ENCODE data around the gene PRSS22.

Gene PRSS22

GRCh38 chr16:2848933-2849725 lies 8.8 kb downstream of the PRSS22 start:
- DNase-seq: no peak

DNA sequence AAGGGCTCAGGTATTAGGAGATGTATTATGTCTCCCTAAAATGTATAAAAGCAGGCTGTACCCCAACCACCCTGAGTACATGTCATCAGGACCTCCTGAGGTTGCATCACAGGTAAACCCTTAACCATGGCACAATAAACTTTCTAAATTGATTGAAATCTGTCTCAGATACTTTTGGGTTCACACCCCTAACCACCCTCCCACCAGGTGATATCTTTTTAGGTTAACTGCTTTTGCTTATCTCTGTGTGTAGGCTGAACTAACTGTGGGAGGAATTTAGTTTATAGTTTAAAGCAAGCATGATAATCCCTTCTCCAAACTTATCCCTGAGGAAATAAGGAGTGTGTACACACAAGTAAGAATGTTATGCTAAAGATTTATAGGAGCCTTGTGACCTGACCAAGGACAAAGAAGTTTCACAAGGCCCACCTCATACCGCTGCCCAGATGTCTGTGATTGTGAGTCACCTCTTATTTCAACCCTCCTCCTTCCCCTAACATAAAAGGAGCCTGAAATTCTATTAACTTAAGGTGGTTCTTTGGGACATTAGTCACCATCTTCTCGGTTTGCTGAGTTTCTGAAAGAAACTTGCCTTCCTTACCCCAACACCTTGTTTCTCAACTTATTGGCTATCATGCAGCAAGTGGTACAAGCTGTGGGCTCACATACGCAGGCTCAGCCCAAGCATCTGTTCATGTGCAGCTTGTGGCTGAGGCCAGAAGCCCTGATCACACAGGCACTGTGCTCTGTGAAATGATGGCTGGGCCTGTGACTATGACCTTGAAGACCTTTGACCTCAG lies 11.3 kb downstream of the PRSS22 start:
- no peak for DNase-seq

DNA sequence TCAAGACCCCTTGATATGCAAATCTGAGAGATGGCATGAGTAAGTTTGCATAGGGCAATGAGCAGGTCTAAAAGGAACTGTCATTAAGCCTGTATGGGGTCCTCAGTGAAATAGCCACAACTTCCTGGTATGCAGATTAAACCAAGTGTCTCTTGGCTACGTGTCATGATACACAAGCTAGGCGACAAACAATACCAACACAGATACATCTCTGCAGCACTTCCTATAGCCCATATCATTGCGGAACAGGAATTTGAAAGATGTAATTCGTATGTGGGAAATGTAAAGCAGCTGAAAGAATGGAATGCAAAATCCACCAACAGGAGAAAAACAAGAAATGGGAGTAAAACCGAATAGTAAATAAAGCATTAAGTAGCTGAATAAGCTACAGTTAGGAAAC lies 12.9 kb downstream of the PRSS22 start:
- DNase-seq: no peak

DNA sequence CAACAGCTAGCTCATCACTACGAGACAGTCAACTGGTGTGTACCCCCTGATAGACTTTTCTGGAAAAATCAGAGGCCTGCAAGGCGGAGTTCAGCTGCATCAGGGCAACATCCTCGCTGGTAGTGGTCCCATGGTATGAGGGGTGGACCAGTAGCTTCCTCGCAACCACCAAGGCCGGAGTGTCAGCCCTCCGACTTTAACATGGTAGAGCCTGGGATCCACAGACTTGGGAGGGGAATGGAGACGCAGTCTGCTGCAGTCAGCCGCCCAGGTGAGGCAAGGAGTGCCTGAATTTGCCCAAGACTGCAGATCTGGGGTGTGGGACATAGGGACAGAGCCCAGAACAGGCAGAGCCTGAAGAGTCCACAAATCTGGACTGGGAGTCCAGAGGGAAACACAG lies 14.4 kb downstream of the PRSS22 start:
- DNase-seq: no peak

DNA sequence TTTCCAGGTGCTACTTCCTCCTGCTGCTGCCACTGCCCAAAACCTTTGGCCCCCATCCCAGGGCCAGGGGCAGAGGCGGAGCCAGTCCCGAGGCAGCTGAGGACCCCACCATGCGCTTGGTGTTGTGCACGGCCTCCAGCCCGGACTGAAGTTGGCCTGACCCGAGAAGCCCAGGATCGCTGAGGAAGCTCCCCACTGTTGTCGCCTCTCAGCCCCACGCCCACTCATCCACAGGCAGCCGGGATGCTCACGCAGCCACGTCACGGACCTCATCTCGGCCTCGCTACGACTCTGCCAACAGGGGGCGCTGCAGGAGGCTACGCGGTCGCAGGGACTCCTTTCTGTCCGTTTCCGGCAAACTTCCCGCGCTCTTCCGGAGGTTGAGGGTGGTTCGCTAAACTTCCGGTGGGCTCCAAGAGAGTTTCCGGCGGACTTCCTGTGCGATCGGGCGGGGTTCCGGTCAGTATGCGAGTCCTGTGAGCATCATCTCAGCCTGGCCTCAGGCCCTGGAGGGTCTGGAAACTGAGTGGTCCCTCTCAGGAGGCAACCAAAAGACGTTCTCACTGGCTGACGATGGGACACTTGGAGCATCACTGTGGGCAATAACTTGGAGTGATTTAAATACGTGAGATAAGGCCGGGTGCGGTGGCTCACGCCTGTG lies 15.5 kb downstream of the PRSS22 start:
- DNase-seq: no peak

GRCh38 chr16:2841606-2842339 lies 16.2 kb downstream of the PRSS22 start:
- DNase-seq: no peak

- DNase-seq: no peak
Observed at GRCh38 chr16:2840914-2841313, 17.1 kb downstream of the PRSS22 start.

GRCh38 chr16:2839650-2840450 lies 18.1 kb downstream of the PRSS22 start:
- DNase-seq: no peak

- DNase-seq: peak; percentile 9
Observed at GRCh38 chr16:2838928-2839327, 19.0 kb downstream of the PRSS22 start.

GRCh38 chr16:2836646-2837508 lies 21.1 kb downstream of the PRSS22 start:
- DNase-seq: no peak

DNA sequence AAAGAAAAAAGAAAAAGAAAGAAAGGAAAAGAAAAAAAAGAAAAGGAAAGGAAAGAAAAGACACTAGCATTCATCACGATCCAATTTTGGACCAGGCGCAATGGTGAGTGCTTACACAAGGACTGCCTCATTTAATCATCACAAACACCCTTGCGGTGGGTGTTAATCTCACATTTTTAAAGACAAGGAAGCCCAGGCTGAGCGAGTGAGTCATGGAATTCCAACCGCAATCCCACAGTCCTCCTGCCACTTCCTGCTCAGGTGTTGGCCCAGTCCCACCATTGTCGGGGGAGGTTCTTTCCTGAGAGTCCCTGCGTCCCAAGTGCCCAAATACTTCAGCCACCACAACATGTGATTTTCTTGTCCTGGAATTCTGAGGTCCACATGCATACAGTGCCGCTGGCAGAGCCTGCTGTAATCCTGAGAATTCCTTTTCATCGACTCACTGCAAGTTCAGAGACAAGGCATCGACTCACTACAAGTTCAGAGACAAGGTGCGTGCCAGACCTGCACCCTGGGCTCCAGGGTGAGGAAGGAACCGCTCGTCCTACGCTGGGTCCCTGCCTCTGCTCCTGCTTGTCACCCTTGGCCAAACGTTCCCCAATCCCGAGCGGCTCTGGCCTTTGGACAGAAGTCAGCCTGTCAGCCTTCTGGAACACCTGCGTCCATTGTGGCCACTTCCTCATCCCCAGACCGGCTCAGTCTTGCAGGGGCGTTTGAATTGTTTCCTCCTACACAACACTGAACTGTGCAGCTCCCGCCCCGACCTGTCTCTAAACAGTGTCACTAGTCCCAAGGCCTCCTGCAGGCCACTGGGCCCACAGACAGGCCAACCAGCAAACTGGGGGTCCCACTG lies 22.1 kb downstream of the PRSS22 start:
- DNase-seq: peak; percentile 13

DNA sequence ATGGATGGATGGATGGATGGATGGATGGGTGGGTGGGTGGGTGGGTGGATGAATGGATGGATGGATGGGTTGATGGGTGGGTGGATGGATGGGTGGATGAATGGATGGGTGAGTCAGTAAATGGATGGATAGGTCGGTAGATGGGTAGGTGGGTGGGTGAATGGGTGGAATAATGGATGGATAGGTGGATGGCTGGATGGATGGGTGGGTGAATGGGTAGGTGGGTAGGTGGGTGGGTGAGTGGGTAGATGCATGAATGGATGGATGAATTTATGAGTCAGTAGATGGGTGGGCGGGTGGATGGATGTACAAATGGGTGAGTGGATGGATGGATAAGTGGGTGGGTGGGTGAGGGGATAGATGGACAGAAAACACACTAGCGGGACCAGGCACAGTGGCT lies 23.0 kb downstream of the PRSS22 start:
- no peak for DNase-seq

DNA sequence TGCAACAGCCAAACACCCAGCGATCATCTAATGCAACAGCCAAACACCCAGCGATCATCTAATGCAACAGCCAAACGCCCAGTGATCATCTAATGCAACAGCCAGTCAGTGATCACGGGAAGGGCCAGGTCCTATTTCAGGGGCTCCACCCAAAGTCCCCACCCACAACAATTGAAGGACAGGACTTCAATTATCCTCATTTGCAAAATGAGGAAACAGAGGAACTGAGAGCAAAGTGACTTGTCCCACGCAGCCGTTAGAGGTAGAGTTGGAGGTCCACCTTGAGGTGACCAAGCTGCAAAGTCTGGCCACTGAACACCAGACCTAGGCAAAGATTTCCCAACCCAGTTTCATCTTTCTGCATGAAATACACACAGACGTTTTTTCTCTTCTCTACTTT lies 24.2 kb downstream of the PRSS22 start:
- DNase-seq: no peak

GRCh38 chr16:2831203-2831602 lies 26.8 kb downstream of the PRSS22 start:
- DNase-seq: no peak

DNA sequence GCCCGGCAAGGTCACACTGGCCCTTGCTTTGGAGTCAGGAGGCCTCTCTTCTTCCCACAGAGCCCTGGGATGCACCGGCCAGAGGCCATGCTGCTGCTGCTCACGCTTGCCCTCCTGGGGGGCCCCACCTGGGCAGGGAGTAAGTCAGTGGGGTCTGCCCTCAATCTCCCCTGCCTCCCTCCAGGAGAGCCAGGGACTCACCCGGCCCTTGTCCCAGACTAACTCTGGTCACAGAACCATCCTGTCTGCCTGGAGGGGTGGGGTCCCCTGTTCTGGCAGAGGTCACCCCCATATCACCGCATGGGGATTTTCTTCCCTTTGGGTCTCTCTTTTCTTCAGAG lies 27.6 kb downstream of the PRSS22 start:
- DNase-seq: no peak

DNA sequence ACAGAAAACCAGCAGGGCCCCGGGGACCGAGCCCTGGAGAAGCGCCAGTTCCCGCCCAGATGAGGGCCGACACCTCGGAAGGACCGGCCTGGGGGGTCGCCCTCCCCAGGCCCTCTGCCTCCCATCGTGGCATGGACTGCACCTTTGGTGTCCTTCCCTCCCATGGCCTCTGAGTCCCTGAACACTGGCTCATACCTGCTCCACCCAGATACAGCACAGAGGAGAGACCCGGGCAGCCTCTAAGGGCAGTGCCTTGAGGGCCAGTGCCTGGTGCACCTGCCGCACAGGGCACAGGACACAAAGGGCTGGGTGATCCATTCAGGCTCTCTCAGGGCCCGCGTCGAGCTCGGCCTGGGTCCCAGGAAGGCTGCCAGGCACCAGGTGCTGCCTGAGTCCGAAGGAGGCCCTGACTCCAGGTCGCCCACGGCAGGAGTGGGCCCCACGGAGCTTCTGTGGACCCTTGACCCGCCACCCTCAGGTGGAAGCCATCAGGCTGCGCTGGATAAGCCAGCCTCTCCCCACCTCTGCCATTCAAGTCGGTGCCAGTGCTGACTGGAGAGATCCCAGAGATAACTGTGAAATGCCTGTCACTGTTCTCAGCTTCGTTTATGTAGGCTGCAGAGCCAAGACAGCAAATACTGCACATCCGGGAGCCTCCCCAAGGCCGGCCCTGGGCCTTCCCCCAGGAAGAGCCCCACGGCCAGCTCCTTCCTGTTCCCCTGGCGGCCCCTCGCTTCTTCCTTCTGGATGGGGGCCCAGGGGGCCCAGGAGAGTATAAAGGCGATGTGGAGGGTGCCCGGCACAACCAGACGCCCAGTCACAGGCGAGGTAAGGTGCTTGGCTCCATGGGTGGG lies 28.2 kb downstream of the PRSS22 start, which contains the start of gene ZG16B:
ZG16B (plus strand) TSS at position 803 of the 854 bp plus-strand sequence. CDS start 139 bp downstream, outside the sequence.
- DNase-seq: peak; percentile 21

GRCh38 chr16:2828876-2829430 lies 29.0 kb downstream of the PRSS22 start:
- DNase-seq: no peak

GRCh38 chr16:2828521-2828840 lies 29.5 kb downstream of the PRSS22 start:
- no peak for DNase-seq

All from GF-D8 (cell line).